GM19467 (cell line): ENCODE measurements around the gene MANBA.

Experiments used
- ATAC-seq: cut with Tn5 transposase; IDR thresholded peaks from one replicate; pipeline ENCODE4 v1.9.1; 2021; ENCODE audit warnings: mild to moderate bottlenecking, moderate library complexity; ENCODE audit not compliant: unreplicated experiment

Gene MANBA

DNA sequence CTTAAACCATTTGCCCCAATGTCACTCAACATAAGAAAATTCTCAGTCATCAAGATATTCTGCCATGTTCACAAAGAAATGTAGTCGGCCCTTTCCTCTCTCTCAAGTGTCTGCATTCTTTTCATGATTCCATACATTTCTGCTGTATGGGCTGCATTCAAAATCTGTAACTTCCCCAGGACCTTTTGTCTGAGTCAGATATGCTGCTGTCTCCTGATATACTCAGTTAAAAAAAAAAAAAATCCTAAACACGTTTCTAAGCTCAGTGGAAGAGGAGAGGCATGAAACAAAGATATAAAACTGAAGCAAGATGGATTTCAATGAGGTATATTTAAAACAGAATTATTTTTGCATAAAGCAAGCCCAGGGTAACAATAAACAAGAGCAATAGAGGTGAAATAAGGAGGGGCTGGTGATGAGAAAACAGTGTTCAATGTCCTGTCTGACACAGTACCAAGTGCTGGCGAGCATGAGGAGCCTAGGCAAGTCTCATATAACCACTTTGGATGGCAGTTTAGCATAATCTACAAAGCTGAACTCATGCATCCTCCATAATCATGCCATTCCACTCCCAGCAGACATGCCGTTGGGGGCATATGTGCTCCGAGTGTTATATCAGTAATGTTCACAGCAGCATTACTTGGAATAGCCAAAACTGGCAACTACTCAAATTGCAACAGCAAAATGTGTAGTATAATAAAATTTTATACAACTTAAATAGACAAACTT lies 76.7 kb downstream of the MANBA start:
- ATAC-seq: no peak

- ATAC-seq: no peak
These were observed 82.0 kb downstream of the MANBA start for GRCh38 chr4:102678695-102679335.

DNA sequence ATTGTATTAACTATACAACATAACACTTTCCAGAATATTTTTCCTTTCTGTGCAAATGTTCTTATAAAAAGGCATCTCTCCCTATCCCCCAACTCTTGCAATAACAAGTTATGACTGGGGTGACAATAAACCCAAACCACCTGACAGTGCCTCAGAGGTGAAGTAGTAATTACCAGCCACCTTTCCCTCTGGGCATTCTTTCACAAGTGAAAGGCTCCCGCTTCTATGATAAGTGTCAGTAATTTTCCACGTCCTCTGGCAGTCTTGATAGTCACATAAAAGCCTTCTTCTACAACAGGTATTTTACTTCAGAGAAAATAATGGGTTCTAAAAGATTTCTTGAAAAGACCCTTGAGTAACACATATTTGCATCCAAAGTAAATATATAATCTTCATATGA lies 82.7 kb downstream of the MANBA start:
- ATAC-seq: no peak

DNA sequence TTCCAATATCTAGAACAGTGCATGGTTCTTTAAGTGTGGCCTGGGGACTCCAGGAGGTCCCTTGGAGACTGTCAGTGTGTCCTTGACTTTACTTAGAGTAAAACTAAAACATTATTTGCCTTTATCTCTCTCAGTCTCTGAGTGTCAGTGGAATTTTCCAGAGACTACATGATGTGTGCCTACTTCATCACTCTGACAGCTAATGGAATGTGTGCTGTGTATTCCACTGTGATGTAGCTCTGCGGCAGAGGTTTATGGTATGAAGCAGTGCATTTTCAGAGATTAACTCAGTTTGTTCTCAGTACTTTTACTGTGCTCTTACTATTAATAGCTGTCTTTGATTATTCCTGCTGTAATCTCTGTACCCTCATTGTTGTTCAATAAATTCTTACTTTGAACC lies 85.6 kb downstream of the MANBA start:
- no peak for ATAC-seq

- no peak for ATAC-seq
These were observed 93.8 kb downstream of the MANBA start for GRCh38 chr4:102667001-102667400.

- ATAC-seq: no peak
These were observed 95.2 kb downstream of the MANBA start for GRCh38 chr4:102665527-102665926.

GRCh38 chr4:102663073-102663472 lies 97.7 kb downstream of the MANBA start:
- ATAC-seq: no peak

GRCh38 chr4:102657206-102657605 lies 103.6 kb downstream of the MANBA start:
- ATAC-seq: no peak

DNA sequence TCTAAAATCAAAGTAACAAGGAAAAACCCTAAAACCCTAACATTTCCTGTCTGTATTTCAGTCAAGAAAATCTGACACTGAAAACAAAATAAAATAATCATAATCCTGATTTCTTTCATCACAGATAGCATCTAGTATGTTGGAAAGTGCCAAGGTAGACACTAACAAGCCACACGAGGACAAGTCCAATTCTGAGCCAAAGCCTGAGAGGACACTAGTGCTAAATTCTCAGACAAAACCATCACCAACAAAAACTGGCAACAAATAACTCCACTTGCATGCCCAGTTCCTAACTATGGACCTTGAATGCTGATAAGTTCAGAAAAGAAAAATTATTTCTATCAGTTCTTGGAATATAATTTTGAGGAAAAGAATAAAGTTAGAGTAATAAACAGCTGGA lies 113.7 kb downstream of the MANBA start:
- no peak for ATAC-seq

GRCh38 chr4:102642631-102643298 lies 118.0 kb downstream of the MANBA start:
- ATAC-seq: no peak

- ATAC-seq: no peak
These were observed 119.0 kb downstream of the MANBA start for GRCh38 chr4:102641793-102642192.

- no peak for ATAC-seq
These were observed 120.1 kb downstream of the MANBA start for GRCh38 chr4:102640669-102641068.

DNA sequence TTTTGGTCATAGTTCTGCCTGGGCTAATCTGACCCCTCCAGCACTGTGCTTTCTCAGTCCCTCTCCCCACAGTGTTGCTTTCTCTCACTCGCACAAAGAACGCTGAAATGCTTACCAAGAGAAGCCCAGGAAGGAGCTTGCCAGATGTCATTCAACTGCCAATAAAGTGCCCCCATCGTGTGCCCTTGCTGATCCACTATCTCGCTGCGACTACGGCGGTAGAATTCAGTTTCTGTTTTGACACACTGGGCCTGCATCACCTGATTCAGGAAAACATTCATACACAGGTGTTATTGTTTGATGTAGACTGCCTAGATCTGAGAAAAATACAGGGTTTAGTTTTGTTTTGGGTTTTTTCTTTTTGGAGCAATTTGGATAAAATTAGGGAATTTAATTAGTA lies 121.2 kb downstream of the MANBA start:
- ATAC-seq: no peak

DNA sequence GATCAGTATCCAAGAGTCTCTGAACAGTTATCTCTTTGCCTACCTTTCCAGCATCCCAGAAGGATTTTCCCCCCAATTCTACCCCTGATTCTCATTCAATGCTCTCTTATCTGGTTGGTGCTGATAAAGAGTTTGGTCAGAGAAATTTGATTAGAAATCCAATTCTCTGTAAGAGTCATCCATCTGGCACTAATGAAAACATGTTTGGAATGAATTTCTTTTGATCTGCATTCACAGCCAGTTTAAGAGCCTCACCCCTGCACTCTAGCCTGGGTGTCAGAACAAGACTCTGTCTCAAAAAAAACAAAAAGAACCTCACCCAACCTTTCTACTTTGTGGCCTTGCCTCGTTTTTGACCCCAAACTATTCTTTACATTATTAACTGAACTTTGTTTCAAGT lies 122.1 kb downstream of the MANBA start:
- no peak for ATAC-seq

GRCh38 chr4:102637391-102637790 lies 123.4 kb downstream of the MANBA start:
- no peak for ATAC-seq

DNA sequence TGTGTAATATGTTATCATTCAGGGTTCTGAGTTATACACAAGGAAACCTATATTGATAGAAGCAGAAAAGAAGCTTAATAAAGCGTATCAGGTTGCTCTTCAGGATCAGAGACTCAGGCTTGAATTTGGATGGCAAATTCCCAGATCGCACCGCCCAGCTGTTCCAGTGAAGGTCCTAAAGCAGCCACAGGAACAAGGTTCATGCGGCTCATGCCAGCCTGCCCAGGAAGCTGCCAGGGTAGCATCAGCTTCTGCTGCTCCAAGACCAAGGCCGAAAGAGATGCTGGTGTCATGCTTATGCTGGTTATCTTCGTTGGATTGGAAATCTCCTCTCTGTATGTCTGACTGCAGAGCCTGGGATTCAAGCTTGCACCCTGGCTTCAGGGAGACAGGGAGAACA lies 127.7 kb downstream of the MANBA start:
- ATAC-seq: no peak

GRCh38 chr4:102632241-102633065 lies 128.3 kb downstream of the MANBA start:
- no peak for ATAC-seq

DNA sequence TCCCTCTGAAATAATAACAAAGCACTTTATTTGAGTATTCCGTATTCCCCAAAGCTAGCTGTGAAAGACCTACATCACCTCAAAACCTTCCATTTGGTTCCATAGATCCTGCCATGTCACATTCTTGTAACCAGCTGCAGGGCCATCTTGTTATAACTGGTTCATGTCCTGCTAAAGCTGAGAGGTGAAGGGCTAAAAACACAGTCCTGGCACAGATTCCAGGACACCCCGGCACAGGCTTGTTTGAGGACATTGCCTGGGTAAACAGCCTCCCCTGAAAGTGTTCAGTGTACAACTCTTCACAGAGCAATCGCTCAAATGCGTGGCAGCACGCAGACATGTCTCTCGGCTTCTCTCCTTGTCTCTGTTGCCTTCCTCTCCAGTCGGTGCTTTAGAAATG lies 129.2 kb downstream of the MANBA start:
- ATAC-seq: no peak

DNA sequence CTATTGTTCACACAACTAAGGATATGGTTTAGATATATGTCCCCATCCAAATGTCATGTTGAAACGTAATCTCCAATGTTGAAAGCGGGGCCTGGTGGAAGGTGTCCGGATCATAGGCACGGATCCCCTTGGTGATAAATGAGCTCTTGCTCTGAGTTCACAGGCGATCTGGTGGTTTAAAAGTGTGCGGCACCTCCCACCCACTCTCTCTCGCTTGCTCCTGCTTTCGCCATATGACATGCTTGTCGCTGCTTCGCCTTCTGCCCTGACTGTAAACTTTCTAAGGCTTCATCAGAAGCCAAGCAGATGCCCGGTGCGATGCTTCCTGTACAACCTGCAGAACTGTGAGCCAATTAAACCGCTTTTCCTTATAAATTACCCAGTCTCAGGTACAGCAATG lies 131.1 kb downstream of the MANBA start:
- ATAC-seq: no peak

DNA sequence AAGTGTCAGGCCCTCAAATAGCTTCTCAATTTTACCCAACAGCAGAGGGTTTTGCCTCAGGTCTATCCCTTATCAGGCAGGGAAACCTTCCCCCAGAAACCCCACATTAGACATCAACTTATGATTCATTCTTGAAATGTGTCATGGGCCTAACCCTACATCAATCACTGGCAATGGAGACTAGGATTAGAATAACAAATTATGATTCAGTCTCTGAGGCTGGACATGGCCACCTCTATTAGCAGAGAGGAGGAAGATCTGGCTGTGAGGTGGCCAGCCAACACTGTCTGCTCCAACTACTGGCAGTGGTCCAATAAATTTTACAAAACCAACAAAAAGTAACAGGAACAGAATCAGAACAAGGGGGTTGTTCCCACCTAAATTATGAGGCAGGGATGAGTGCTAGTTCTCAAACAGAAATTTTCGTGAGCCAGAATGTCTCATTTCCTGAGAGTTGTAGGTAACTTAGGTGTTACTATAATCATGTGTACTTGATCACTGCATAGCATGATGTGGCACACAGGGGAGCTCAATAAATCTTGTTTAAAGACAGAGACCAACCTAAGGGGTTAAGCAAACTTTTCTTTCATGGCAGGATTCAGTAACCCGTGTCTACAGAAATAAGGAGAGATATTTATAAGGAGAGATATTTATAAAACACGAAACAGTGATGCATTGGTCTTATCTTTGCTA lies 132.8 kb downstream of the MANBA start:
- ATAC-seq: no peak
